MCF 10A (cell line): ENCODE data around the gene SLC17A9. TPM values are rescaled to one million over a fixed set of nuclear protein-coding genes. Genes with fewer than 3 reads are reported as not detected.

ENCODE experiments used
- BruUV-seq: library from RNA; stranded (reverse); fragments of 400-500 nt; replicated peaks from 2 replicates; lab custom pipeline; 2021; lab: Mats Ljungman, UMichigan
- CTCF ChIA-PET: fragments of 300-600 bp; sonication (Branson Sonifier 250); formaldehyde crosslinking; extraction: SDS; loops from one replicate; lab custom pipeline; 2021; ENCODE audit warnings: antibody characterized with exemption, inconsistent platforms; lab: Yijun Ruan, JAX
- POLR2A ChIA-PET: fragments of 300-600, 350-650 bp; sonication (Branson Sonifier 250); formaldehyde crosslinking; extraction: SDS; loops from one replicate; lab custom pipeline; 2020; ENCODE audit warnings: antibody characterized with exemption, inconsistent platforms; lab: Yijun Ruan, JAX
- DNase-seq: peaks from one replicate; pipeline ENCODE4 v3.0.0-alpha.2; 2018; ENCODE audit not compliant: unreplicated experiment
- H3K27ac Mint-ChIP-seq: one replicate; pipeline ENCODE4 v1.8.0; 2022; ENCODE audit warnings: mild to moderate bottlenecking, low read depth, mixed read lengths; ENCODE audit not compliant: unreplicated experiment
- H3K27me3 Mint-ChIP-seq: one replicate; pipeline ENCODE4 v1.8.0; 2022; ENCODE audit warnings: mixed read lengths; ENCODE audit not compliant: insufficient read depth, unreplicated experiment
- H3K36me3 Mint-ChIP-seq: one replicate; pipeline ENCODE4 v1.8.0; 2022; ENCODE audit warnings: mild to moderate bottlenecking, moderate library complexity, mixed read lengths; ENCODE audit not compliant: insufficient read depth, unreplicated experiment
- H3K4me1 Mint-ChIP-seq: one replicate; pipeline ENCODE4 v1.8.0; 2022; ENCODE audit warnings: mixed read lengths; ENCODE audit not compliant: insufficient read depth, unreplicated experiment
- H3K4me3 Mint-ChIP-seq: one replicate; pipeline ENCODE4 v1.8.0; 2022; ENCODE audit warnings: mild to moderate bottlenecking, moderate library complexity, mixed read lengths; ENCODE audit not compliant: unreplicated experiment
- H3K9me3 Mint-ChIP-seq: one replicate; pipeline ENCODE4 v1.8.0; 2022; ENCODE audit warnings: mixed read lengths; ENCODE audit not compliant: unreplicated experiment
- CTCF ChIP-seq: fragments of 200-600 bp; IDR thresholded peaks from one replicate; pipeline ENCODE4 v1.8.0; 2022; ENCODE audit warnings: antibody characterized with exemption, mild to moderate bottlenecking; ENCODE audit not compliant: unreplicated experiment
- intact Hi-C: fragments of 100-400 bp; cut with micrococcal nuclease; formaldehyde crosslinking; loops from 2 replicates; pipeline ENCODE4 v1.14.1; 2022
- total RNA-seq: library from RNA; stranded (reverse); gene quantifications from 2 replicates; pipeline ENCODE4 v1.2.3, GENCODE V29; 2022

SLC17A9 gene
- total RNA-seq, 1 experiment from 2014 or later: 0.07 TPM

- H3K27me3 Mint-ChIP-seq: peaks cover 91% of the 10 kb centered on the region
- no peaks in the 10 kb centered on the region for H3K36me3 Mint-ChIP-seq
- no peak for DNase-seq
- no peaks in the 10 kb centered on the region for H3K9me3 Mint-ChIP-seq
- H3K4me3 Mint-ChIP-seq: no peak overlapping the region
- no TSS peak for BruUV-seq
- TF ChIP-seq CTCF: no peak
- intact Hi-C loops: no loop called here
- ChIA-PET POLR2A (interaction anchor here (1.4 kb wide), 1 partner anchor 9 kb away, joined by 4 read pairs; no protein-coding TSS in a partner anchor), CTCF (interaction anchor here (1.4 to 1.6 kb wide), 2 partner anchors 10 to 22 kb away, joined by 3 to 5 read pairs; no protein-coding TSS in a partner anchor)
- H3K27ac Mint-ChIP-seq: no peak overlapping the region
- no peaks in the 10 kb centered on the region for H3K4me1 Mint-ChIP-seq
These were observed 42.4 kb downstream of the SLC17A9 start for GRCh38 chr20:62994869-62995281.

DNA sequence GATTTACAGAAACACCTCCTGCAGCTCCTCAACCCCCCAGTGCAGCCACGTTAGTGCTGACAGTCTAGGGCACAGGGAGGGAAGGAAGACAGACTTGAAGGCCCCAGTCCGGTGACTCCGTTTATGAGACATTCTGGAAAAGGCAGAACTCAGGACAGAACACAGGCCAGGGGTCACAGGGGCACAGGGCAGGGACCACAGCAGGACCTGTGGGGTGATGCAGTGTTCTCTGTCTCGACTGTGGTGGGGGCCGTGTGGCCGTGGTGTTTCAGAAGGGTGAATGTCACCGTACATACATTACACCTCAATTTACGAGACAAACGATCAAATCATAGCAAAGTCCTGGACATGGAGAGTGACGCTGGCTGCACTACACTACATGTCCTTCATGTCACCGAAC is 43.0 kb downstream of the SLC17A9 start:
- BruUV-seq: no TSS peak
- POLR2A ChIA-PET: no interaction called here
- Mint-ChIP-seq H3K9me3 (no peaks in the 10 kb centered on the region), H3K27me3 (peaks cover 97% of the 10 kb centered on the region), H3K36me3 (no peaks in the 10 kb centered on the region), H3K4me1 (no peaks in the 10 kb centered on the region), H3K27ac (no peak overlapping the region), H3K4me3 (no peak overlapping the region)
- intact Hi-C loops: no loop called here
- CTCF ChIA-PET: interaction anchor here (0.6 to 1.6 kb wide), 4 partner anchors 8 to 141 kb away, joined by 3 to 6 read pairs (median 4); no protein-coding TSS in a partner anchor
- no peak for TF ChIP-seq CTCF
- DNase-seq: no peak

GRCh38 chr20:62995898-62996595 is 43.5 kb downstream of the SLC17A9 start:
- H3K4me3 Mint-ChIP-seq: no peak overlapping the region
- ChIA-PET CTCF (interaction anchor here (0.6 to 0.8 kb wide), 2 partner anchors 9 to 141 kb away, joined by 3 to 6 read pairs; no protein-coding TSS in a partner anchor), POLR2A (no interaction called here)
- BruUV-seq: no TSS peak
- H3K27me3 Mint-ChIP-seq: peaks cover 98% of the 10 kb centered on the region
- no peaks in the 10 kb centered on the region for H3K36me3 Mint-ChIP-seq
- intact Hi-C loops: no loop called here
- no peak for TF ChIP-seq CTCF
- H3K4me1 Mint-ChIP-seq: no peaks in the 10 kb centered on the region
- no peaks in the 10 kb centered on the region for H3K9me3 Mint-ChIP-seq
- no peak overlapping the region for H3K27ac Mint-ChIP-seq
- DNase-seq: no peak

DNA sequence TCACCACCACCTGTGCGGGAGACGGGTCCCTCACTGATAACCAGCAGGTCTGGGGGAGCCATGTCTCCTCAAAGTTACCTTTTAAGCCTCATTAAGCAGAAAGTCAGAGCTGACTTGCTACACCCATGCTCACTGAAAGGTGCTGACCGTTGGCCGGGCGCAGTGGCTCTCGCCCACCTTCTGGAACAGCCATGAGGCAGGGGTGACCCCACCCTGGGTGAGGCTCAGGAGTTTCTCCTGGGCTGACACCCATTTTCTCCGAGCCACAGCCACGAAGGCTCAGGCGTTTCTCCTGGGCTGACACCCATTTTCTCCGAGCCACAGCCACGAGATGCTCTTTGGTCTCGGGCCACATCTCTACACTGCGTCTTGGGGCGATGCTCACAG is 44.1 kb downstream of the SLC17A9 start:
- DNase-seq: no peak
- ChIA-PET CTCF (no interaction called here), POLR2A (no interaction called here)
- TF ChIP-seq CTCF: no peak
- no peaks in the 10 kb centered on the region for H3K36me3 Mint-ChIP-seq
- no peak overlapping the region for H3K4me3 Mint-ChIP-seq
- intact Hi-C loops: no loop called here
- H3K4me1 Mint-ChIP-seq: no peaks in the 10 kb centered on the region
- BruUV-seq: no TSS peak
- H3K27me3 Mint-ChIP-seq: peaks cover 98% of the 10 kb centered on the region
- H3K27ac Mint-ChIP-seq: no peak overlapping the region
- H3K9me3 Mint-ChIP-seq: no peaks in the 10 kb centered on the region
